ENCODE results near the gene KCNK2.

Gene KCNK2

GRCh38 chr1:215252164-215252563 lies 169.6 kb downstream of the KCNK2 start:
- no peak for DNase-seq (ENCODE audit: low read depth in 3 of 3)

GRCh38 chr1:215256936-215257679 lies 174.6 kb downstream of the KCNK2 start:
- DNase-seq (ENCODE audit: low read depth in 3 of 3) = no peak

GRCh38 chr1:215260711-215261110 lies 178.2 kb downstream of the KCNK2 start:
- no peak for DNase-seq (ENCODE audit: low read depth in 3 of 3)

GRCh38 chr1:215262106-215262505 lies 179.6 kb downstream of the KCNK2 start:
- no peak for DNase-seq (ENCODE audit: low read depth in 3 of 3)

- DNase-seq (ENCODE audit: low read depth in 3 of 3) = no peak
Measured at GRCh38 chr1:215263636-215264035, 181.1 kb downstream of the KCNK2 start.

- DNase-seq (ENCODE audit: low read depth in 3 of 3) = no peak
Measured at GRCh38 chr1:215264649-215265048, 182.1 kb downstream of the KCNK2 start.

GRCh38 chr1:215267495-215267894 lies 185.0 kb downstream of the KCNK2 start:
- no peak for DNase-seq (ENCODE audit: low read depth in 3 of 3)

- DNase-seq (ENCODE audit: low read depth in 3 of 3) = no peak
Measured at GRCh38 chr1:215269955-215270354, 187.4 kb downstream of the KCNK2 start.

- DNase-seq (ENCODE audit: low read depth in 3 of 3) = no peak
Measured at GRCh38 chr1:215273838-215274516, 191.4 kb downstream of the KCNK2 start.

DNA sequence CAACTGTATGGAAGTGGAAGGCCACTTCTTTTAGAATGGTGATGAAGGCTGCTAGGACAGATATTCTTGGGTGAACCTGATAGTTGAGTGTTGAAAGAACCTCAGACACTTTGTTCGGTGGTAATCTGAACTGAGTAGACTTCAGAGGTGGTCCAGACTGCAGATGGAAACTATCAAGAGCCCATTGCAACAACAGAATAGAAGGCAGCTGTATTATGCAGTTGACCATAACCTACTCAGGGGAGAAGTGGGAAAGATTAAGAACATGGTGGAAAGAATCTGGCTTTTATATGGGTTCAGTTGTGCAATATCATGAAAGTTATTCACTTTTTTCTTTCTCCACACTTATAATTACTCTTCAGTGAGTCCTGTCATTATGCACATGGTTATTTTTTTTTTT lies 194.0 kb downstream of the KCNK2 start:
- no peak for DNase-seq (ENCODE audit: low read depth in 3 of 3)

GRCh38 chr1:215277532-215277931 lies 195.0 kb downstream of the KCNK2 start:
- DNase-seq (ENCODE audit: low read depth in 3 of 3) = no peak

- no peak for DNase-seq (ENCODE audit: low read depth in 3 of 3)
Measured at GRCh38 chr1:215279682-215280081, 197.1 kb downstream of the KCNK2 start.

- no peak for DNase-seq (ENCODE audit: low read depth in 3 of 3)
Measured at GRCh38 chr1:215282557-215282956, 200.0 kb downstream of the KCNK2 start.

- no peak for DNase-seq (ENCODE audit: low read depth in 3 of 3)
Measured at GRCh38 chr1:215285013-215285800, 202.7 kb downstream of the KCNK2 start.

Measured in stimulated activated CD4-positive, alpha-beta T cell treated with anti-CD3 and anti-CD28 coated beads, TNF-alpha, amount 100 ng/mL, for 24 hours (primary cell).